GM19468 (cell line): ENCODE data around the gene SPDYE3.
"Not testable (repeated sequence)": the region's sequence is repeated elsewhere in the genome, so short reads cannot be mapped to it uniquely, and the experiment has no call there.

ENCODE experiments used
- ATAC-seq: cut with Tn5 transposase; IDR thresholded peaks from one replicate; pipeline ENCODE4 v1.9.1; 2021; ENCODE audit warnings: mild to moderate bottlenecking, moderate library complexity, moderate number of reproducible peaks; ENCODE audit not compliant: unreplicated experiment; ENCODE audit errors: extremely low read depth

SPDYE3 gene, protein sequence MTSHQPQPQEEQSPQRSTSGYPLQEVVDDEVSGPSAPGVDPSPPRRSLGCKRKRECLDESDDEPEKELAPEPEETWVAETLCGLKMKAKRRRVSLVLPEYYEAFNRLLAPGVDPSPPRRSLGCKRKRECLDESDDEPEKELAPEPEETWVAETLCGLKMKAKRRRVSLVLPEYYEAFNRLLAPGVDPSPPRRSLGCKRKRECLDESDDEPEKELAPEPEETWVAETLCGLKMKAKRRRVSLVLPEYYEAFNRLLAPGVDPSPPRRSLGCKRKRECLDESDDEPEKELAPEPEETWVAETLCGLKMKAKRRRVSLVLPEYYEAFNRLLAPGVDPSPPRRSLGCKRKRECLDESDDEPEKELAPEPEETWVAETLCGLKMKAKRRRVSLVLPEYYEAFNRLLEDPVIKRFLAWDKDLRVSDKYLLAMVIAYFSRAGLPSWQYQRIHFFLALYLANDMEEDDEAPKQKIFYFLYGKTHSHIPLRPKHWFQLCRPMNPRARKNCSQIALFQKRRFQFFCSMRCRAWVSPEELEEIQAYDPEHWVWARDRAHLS

GRCh38 chr7:100307402-100307801 lies at the start of gene SPDYE3:
Gene SPDYE3, plus strand, starts transcription at chr7:100307702. Its CDS starts 184 bp downstream, at chr7:100307886.
- ATAC-seq: not testable (repeated sequence)

- ATAC-seq: not testable (repeated sequence)
These were observed 47.5 kb upstream of the SPDYE3 start for GRCh38 chr7:100259984-100260383.

GRCh38 chr7:100262896-100263295 lies 44.6 kb upstream of the SPDYE3 start:
- ATAC-seq: not testable (repeated sequence)

GRCh38 chr7:100264223-100264622 lies 43.3 kb upstream of the SPDYE3 start:
- not testable (repeated sequence) for ATAC-seq

- not testable (repeated sequence) for ATAC-seq
These were observed 42.8 kb upstream of the SPDYE3 start for GRCh38 chr7:100264669-100265165.

- ATAC-seq: not testable (repeated sequence)
These were observed 41.7 kb upstream of the SPDYE3 start for GRCh38 chr7:100265851-100266250.

DNA sequence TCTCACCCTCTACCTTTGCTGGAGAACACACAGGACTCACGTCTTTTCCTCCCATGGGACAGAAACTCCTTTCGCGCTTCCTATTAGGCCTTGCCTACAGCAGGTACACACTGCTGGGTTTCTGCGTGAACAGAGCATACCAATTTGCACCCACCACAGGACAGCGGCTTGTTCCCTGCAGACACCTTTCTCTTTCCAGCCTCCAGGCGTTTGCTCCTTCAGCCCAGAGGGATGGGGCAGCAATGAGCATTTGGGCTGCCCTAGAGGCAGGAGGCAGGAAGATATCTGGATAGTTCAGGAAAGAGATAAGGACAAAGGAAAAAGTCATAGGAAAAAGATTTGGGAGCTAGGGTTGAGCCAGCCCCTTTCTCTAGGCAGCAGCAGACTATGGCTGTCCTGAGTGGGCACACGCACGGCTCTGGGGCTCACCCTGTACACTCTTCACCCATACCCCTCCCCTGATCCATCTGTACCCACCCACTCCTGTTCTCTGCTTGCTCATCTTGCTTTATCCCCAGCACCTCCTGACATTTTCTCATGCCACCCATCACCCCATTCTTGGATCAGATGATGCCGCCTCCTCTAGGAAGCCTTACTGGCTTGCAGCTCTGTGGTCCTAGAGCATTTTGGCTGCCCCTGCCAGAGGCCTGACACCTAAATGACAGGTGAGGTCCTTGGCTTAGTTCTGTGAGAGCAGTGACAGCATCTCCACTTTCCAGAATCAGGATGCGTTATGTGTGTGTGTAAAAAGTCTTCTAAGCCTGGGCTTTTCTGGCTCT lies 40.7 kb upstream of the SPDYE3 start:
- ATAC-seq: no peak

- no peak for ATAC-seq
These were observed 39.9 kb upstream of the SPDYE3 start for GRCh38 chr7:100267648-100268047.

DNA sequence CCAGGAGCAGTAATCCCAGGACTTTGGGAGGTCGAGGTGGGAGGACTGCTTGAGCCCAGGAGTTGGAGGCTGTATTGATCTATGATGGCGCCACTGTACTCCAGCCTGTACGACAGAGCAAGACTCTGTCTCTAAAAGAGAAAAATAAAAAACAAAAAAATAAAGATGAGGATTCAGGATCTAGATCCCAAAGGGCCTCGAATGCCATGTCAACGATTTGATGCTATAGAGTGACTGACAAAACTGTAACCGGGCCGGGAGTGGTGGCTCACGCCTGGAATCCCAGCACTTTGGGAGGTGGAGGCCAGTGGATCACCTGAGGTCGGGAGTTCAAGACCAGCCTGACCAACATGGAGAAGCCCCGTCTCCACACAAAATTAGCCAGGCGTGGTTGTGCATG lies 38.6 kb upstream of the SPDYE3 start:
- not testable (repeated sequence) for ATAC-seq

DNA sequence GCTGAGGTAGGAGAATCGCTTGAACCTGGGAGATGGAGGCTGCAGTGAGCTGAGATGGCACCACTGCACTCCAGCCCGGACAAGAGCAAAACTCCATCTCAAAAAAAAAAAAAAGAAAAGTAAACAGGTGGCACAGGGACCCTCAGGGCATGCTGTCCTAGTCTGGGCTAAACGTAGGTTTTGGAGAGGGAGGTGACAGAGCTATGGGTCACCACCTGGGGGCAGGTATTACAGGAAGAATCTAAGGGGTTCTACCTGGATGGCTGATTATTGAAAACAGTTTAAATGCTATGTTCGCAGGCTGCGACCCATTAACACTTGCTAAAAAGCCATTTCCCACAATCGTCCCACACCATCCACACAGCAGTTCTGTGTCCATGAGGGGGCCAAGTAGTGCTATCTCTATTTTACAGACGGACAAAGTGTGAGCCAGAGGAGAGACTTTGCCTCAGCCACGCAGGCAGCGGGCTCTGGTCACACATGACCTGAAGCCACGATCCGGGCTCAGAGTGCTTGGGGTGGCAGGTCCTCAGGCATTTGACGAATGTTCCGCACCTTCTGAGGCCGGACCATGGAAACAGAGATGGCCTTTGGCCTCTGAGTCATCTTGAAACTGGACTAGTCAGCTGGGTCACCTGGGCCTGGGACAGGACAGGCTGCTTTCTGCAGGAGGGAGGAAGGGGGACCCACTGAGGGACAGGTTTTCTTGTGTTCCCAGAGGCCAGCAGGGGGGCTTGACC lies 38.0 kb upstream of the SPDYE3 start:
- ATAC-seq: not testable (repeated sequence)

GRCh38 chr7:100270046-100270918 lies 37.2 kb upstream of the SPDYE3 start:
- ATAC-seq: not testable (repeated sequence)

DNA sequence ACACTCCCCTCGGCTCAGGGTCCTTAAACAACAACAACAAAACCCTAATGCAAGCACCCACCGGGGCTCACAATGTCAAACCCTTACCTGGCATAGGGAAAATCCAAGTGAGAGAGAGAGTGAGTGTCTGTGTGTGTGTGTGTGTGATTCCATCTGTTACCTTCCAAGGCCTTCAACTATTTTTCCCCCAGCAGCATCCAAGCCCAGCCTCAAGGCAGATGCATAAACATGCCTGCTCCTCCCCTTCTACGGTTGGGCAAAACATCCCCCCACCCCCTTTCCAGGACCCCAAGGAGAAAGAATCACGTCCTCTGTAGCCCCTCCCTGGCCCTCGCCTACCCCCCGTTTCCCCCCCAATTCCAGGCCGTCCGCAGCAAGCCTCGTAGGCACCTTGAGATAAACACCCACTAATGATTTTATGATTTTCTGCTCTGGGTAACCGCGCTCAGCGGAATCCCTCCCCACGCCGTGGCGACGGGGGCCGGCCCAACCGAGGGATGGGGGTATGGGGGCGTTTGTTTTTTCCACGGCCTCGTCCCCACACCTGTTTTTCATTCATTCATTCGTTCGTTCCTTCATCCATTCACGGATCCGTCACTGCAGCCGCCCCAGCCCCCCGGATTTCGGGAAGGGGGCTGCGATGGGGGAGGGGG lies 36.4 kb upstream of the SPDYE3 start:
- not testable (repeated sequence) for ATAC-seq

- peak; percentile 84 for ATAC-seq
These were observed 35.6 kb upstream of the SPDYE3 start for GRCh38 chr7:100271716-100272537.

DNA sequence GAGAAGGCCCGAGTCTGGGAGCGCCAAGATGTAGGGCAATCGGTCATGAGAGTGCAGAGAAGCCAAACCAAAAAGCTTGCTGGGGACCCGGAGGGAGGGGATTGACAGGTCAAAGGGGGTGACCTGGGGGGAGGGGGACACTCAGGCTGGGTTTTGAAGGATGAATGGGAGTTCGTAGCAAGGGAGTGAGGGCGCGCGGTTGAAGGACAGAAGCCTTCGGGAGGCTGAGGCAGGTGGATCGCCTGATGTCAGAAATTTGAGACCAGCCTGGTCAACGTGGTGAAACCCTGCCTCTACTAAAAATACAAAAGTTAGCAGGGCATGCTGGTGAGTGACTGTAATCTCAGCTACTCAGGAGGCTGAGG lies 35.0 kb upstream of the SPDYE3 start:
- ATAC-seq: not testable (repeated sequence)

DNA sequence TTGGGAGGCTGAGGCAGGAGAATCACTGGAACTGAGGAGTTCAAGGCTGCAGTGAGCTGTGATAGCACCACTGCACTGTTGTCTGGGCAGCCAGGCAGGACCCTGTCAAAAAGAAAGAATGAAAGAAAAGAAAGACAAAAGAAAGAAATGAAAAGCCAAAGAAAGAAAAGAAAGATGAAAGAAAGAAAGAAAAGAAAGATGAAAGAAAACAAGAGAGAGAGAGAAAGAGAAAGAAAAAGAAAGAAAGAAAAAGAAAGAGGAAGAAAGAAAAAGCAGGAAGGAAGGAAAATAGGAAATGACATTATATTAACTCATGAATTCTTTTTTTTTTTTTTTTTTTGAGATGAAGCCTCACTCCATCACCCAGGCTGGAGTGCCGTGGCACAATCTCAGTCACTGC lies 32.4 kb upstream of the SPDYE3 start:
- no peak for ATAC-seq

DNA sequence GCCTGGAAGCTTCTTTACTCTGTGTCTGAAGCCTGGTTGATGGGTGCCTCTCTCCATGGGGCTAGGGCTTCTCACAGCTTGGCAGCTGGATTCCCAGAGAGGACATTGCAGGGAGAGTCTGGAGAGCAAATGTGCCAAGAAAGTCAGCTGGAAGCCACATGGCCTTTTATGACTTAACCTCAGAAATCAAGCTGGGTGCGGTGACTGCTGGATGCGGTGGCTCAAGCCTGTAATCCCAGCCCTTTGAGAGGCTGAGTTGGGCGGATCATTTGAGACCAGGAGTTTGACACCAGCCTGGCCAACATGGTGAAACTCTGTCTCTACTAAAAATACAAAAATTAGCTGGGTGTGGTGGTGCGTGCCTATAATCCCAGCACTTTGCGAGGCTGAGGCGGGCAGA lies 31.4 kb upstream of the SPDYE3 start:
- not testable (repeated sequence) for ATAC-seq

DNA sequence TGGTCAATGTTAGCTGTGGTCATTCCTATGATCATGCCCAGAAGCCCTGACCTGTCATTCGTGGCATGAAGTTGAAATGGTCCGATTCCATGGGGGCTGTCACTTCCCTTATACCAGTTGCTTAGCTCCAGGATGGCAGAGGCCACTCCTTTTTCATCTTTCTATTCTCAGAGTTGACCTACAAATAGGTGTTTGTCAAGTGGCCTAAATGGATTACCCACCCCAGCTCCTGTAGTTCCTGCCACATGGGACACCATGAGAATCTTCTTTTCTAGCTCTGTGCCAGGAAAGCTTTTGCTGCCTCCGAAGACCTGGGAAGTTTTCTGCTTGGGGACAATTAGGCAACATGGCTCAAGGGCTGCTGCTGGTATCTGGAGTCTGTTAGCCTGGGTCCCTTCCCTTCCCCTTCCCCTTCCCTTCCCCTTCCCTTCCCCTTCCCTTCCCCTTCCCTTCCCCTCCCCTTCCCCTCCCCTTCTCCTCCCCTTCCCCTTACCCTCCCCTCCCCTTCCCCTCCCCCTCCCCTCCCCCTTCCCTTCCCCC lies 25.4 kb upstream of the SPDYE3 start:
- not testable (repeated sequence) for ATAC-seq

DNA sequence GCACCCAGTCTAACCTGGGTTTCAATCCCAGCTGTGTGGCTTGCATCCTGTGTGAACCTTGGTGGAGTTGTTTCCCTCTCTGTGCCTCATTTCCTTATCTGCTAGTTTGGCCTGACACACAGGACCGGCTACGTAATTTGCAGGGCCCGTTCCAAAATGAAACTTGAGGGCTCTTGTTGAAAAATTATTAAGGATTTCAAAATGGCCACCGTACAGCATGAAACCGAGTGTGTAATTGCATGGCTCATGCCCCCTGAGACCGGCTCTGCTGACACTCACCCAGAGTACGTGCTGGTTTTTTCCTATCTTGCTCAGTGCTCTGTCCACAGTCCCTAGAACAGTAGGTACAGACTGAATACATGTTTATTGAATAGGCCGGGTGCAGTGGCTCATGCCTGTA lies 24.4 kb upstream of the SPDYE3 start:
- not testable (repeated sequence) for ATAC-seq
